ENCODE data around the gene ZNF81.
"Not testable (repeated sequence)": the region's sequence is repeated elsewhere in the genome, so short reads cannot be mapped to it uniquely, and the experiment has no call there.

The ZNF81 gene

GRCh38 chrX:47941423-47941822 is 104.7 kb downstream of the ZNF81 start:
- H3K27ac ChIP-seq: no peak overlapping the region
- in situ Hi-C loops (cut with HindIII; ENCODE audit: low pct_ligation_motif_present, low sequenced_read_pairs): no loop called here
- no peak for TF ChIP-seq CTCF (IDR thresholded peaks at IDR 0.05; ENCODE audit: low read depth, low read length, missing control alignments)
- DNase-seq: no peak
- H3K4me3 ChIP-seq (ENCODE audit: low read depth, low read length): no peak overlapping the region
- no peaks in the 10 kb centered on the region for H3K27me3 ChIP-seq (replicated peaks)
- no peaks in the 10 kb centered on the region for H3K36me3 ChIP-seq (replicated peaks)

- H3K27ac ChIP-seq; in situ Hi-C loops (cut with HindIII; ENCODE audit: low pct_ligation_motif_present, low sequenced_read_pairs); H3K4me3 ChIP-seq (ENCODE audit: low read depth, low read length); H3K27me3 ChIP-seq (replicated peaks); H3K36me3 ChIP-seq (replicated peaks); DNase-seq: not testable (repeated sequence)
Observed at GRCh38 chrX:47955295-47955694, 118.6 kb downstream of the ZNF81 start.

GRCh38 chrX:47956016-47956415 is 119.3 kb downstream of the ZNF81 start:
- in situ Hi-C loops (cut with HindIII; ENCODE audit: low pct_ligation_motif_present, low sequenced_read_pairs): no loop called here
- DNase-seq: no peak
- no peak overlapping the region for H3K4me3 ChIP-seq (ENCODE audit: low read depth, low read length)
- H3K27me3 ChIP-seq (replicated peaks): no peaks in the 10 kb centered on the region
- H3K36me3 ChIP-seq (replicated peaks): no peaks in the 10 kb centered on the region
- no peak overlapping the region for H3K27ac ChIP-seq
- no peak for TF ChIP-seq CTCF (IDR thresholded peaks at IDR 0.05; ENCODE audit: low read depth, low read length, missing control alignments)

GRCh38 chrX:47958206-47958605 is 121.5 kb downstream of the ZNF81 start:
- H3K27ac ChIP-seq; H3K27me3 ChIP-seq (replicated peaks); DNase-seq; H3K36me3 ChIP-seq (replicated peaks); H3K4me3 ChIP-seq (ENCODE audit: low read depth, low read length); in situ Hi-C loops (cut with HindIII; ENCODE audit: low pct_ligation_motif_present, low sequenced_read_pairs): not testable (repeated sequence)

- in situ Hi-C loops (cut with HindIII; ENCODE audit: low pct_ligation_motif_present, low sequenced_read_pairs): no loop called here
Observed at GRCh38 chrX:47958761-47959342, 122.2 kb downstream of the ZNF81 start.

GRCh38 chrX:47960406-47960805 is 123.7 kb downstream of the ZNF81 start:
- no peak for TF ChIP-seq CTCF (IDR thresholded peaks at IDR 0.05; ENCODE audit: low read depth, low read length, missing control alignments)
- Histone ChIP-seq H3K36me3 (replicated peaks) (no peaks in the 10 kb centered on the region), H3K4me3 (ENCODE audit: low read depth, low read length) (no peak overlapping the region), H3K27ac (no peak overlapping the region), H3K27me3 (replicated peaks) (no peaks in the 10 kb centered on the region)
- DNase-seq: no peak
- in situ Hi-C loops (cut with HindIII; ENCODE audit: low pct_ligation_motif_present, low sequenced_read_pairs): no loop called here

More at GRCh38 chrX:47958761-47959342, 122.2 kb downstream of the ZNF81 start:
- Histone ChIP-seq H3K27me3 (replicated peaks) (no peaks in the 10 kb centered on the region), H3K36me3 (replicated peaks) (no peaks in the 10 kb centered on the region), H3K27ac (no peak overlapping the region), H3K4me3 (ENCODE audit: low read depth, low read length) (no peak overlapping the region)
- DNase-seq: peak; percentile 2
- TF ChIP-seq CTCF (IDR thresholded peaks at IDR 0.05; ENCODE audit: low read depth, low read length, missing control alignments): peak; percentile 34

- in situ Hi-C loops (cut with HindIII; ENCODE audit: low pct_ligation_motif_present, low sequenced_read_pairs); H3K4me3 ChIP-seq (ENCODE audit: low read depth, low read length); H3K27me3 ChIP-seq (replicated peaks); DNase-seq; H3K36me3 ChIP-seq (replicated peaks); H3K27ac ChIP-seq: not testable (repeated sequence)
Observed at GRCh38 chrX:47961830-47962229, 125.1 kb downstream of the ZNF81 start.

- H3K27me3 ChIP-seq (replicated peaks); H3K4me3 ChIP-seq (ENCODE audit: low read depth, low read length); H3K27ac ChIP-seq; in situ Hi-C loops (cut with HindIII; ENCODE audit: low pct_ligation_motif_present, low sequenced_read_pairs); DNase-seq; H3K36me3 ChIP-seq (replicated peaks): not testable (repeated sequence)
Observed at GRCh38 chrX:47965526-47965925, 128.8 kb downstream of the ZNF81 start.
